ENCODE data around the gene CGB7.
A peak's percentile ranks its signal among the peaks of the same experiment; 100 is the strongest.

The CGB7 gene

GRCh38 chr19:49017041-49017665 is 40.4 kb downstream of the CGB7 start, which contains the start of gene LHB:
LHB (minus strand) TSS chr19:49017091; CDS start chr19:49017081, 10 bp downstream.
- DNase-seq, result no peak
- H3K27me3 ChIP-seq (replicated peaks), result no peaks in the 10 kb centered on the region
- no peak within 1 kb of the TSS for H3K27ac ChIP-seq
- H3K4me3 ChIP-seq (ENCODE audit: low read depth, low read length), result peak within 1 kb of the TSS; percentile 47
- peak; percentile 11 for TF ChIP-seq CTCF (IDR thresholded peaks at IDR 0.05; ENCODE audit: low read depth, low read length, missing control alignments)
- peaks cover 14% of the 10 kb centered on the region for H3K36me3 ChIP-seq (replicated peaks)
- in situ Hi-C loops (cut with HindIII; ENCODE audit: low pct_ligation_motif_present, low sequenced_read_pairs), result no loop called here

- TF ChIP-seq CTCF (IDR thresholded peaks at IDR 0.05; ENCODE audit: low read depth, low read length, missing control alignments), result no peak
- Histone ChIP-seq H3K27ac (no peak overlapping the region), H3K4me3 (ENCODE audit: low read depth, low read length) (no peak overlapping the region), H3K36me3 (replicated peaks) (peaks cover 23% of the 10 kb centered on the region), H3K27me3 (replicated peaks) (no peaks in the 10 kb centered on the region)
- in situ Hi-C loops (cut with HindIII; ENCODE audit: low pct_ligation_motif_present, low sequenced_read_pairs), result no loop called here
- DNase-seq, result no peak
Observed at GRCh38 chr19:49016067-49016839, 41.3 kb downstream of the CGB7 start.

- in situ Hi-C loops (cut with HindIII; ENCODE audit: low pct_ligation_motif_present, low sequenced_read_pairs), result no loop called here
- H3K27me3 ChIP-seq (replicated peaks), result no peaks in the 10 kb centered on the region
- no peak for TF ChIP-seq CTCF (IDR thresholded peaks at IDR 0.05; ENCODE audit: low read depth, low read length, missing control alignments)
- no peak overlapping the region for H3K4me3 ChIP-seq (ENCODE audit: low read depth, low read length)
- no peak for DNase-seq
- no peak overlapping the region for H3K27ac ChIP-seq
- H3K36me3 ChIP-seq (replicated peaks), result peaks cover 34% of the 10 kb centered on the region
Observed at GRCh38 chr19:49014870-49015255, 42.7 kb downstream of the CGB7 start.

GRCh38 chr19:49014123-49014869 is 43.3 kb downstream of the CGB7 start:
- Histone ChIP-seq H3K27ac (no peak overlapping the region), H3K4me3 (ENCODE audit: low read depth, low read length) (no peak overlapping the region), H3K27me3 (replicated peaks) (no peaks in the 10 kb centered on the region), H3K36me3 (replicated peaks) (peaks cover 40% of the 10 kb centered on the region)
- TF ChIP-seq CTCF (IDR thresholded peaks at IDR 0.05; ENCODE audit: low read depth, low read length, missing control alignments), result no peak
- no peak for DNase-seq
- in situ Hi-C loops (cut with HindIII; ENCODE audit: low pct_ligation_motif_present, low sequenced_read_pairs), result no loop called here

- Histone ChIP-seq H3K27me3 (replicated peaks) (no peaks in the 10 kb centered on the region), H3K27ac (no peak overlapping the region), H3K4me3 (ENCODE audit: low read depth, low read length) (no peak overlapping the region), H3K36me3 (replicated peaks) (peaks cover 58% of the 10 kb centered on the region)
- DNase-seq, result no peak
- no peak for TF ChIP-seq CTCF (IDR thresholded peaks at IDR 0.05; ENCODE audit: low read depth, low read length, missing control alignments)
- in situ Hi-C loops (cut with HindIII; ENCODE audit: low pct_ligation_motif_present, low sequenced_read_pairs), result no loop called here
Observed at GRCh38 chr19:49011194-49011593, 46.4 kb downstream of the CGB7 start.
